GM08714 (cell line): ENCODE measurements around the gene HELT.
"Not testable (repeated sequence)": the region's sequence is repeated elsewhere in the genome, so short reads cannot be mapped to it uniquely, and the experiment has no call there.

Source experiments
- H3K4me3 ChIP-seq: fragments of 200-500 bp; sonication (Bioruptor generic); 2 replicates; pipeline ENCODE4 v1.5.1; 2014; ENCODE audit warnings: mild to moderate bottlenecking, low read length, inconsistent platforms
- ZNF274 ChIP-seq: IDR thresholded peaks from 2 replicates; pipeline ENCODE4 v1.6.1; 2012; ENCODE audit warnings: mild to moderate bottlenecking, low read depth, low read length

HELT gene

DNA sequence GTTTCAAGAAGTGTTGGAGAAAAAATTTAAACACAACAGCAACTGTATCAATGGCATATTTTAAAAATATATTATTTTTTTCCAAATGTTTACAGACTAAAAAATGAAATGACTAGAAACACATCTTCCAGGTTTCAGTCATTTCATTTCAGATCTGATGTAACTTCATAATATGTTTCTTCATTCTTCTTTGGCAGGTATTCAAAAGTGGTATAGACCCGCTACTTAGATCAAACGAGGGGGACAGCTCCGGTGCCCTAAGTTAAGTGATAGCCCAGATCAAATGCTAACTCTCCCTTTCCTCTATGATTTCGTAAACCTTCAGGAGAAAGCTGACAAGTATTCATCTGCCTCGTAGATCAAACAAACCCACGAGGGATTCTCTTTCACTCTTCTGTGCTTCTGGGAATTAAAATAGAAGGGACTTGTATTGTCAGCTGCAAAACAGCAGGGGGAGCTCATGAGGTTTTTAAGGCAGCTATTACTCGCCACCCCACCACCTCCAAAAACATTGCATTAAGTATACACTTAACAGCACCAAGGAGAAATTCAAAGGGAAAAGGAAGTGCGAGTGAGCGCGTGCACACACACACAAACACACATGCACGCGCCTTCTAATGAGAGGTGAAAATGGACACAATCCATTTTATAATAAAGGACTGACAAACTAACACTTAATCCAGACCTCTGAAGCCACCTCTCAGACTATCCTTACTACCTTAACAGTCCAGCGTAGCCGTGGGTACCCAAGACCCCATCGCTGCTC, 21.4 kb downstream of the HELT start:
- no peak overlapping the region for H3K4me3 ChIP-seq
- no peak for TF ChIP-seq ZNF274

DNA sequence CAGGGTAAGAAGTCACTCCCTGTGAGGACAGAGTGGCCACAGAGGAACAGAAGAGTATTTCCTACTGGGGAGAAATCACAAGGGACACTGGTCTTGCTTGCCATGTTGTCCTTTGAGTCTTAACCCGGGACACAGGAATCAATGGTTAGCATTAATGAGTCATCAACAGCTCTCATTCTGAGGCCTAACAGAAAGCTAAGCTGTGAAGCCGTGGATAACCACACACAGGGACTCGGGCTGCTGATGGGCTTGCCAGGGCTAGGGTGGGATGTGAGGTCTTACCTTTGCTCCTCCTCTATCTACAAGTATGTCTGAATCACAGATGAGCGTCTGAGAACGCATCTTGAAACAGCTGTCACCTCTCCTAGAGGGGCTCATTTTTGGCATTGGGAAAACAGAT, 22.2 kb downstream of the HELT start:
- no peak overlapping the region for H3K4me3 ChIP-seq
- no peak for TF ChIP-seq ZNF274

DNA sequence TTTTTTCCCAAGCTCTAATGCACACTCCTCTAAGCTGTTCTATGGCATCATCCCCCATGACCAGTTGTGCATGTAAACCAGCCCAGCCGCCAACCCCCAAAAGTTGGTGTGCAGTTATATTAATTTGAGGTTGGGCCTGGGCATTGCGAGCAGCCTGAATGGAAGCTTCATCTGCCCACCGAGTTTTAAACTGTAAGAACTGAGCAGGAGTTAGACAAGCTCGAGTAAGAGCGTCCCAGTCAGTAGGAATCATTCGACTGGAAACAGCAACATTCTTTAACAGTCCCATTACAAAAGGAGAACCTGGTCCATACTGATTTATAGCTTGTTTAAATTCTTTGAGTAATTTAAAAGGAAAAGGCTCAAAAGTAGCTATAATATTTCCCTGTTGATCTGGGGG, 32.0 kb downstream of the HELT start:
- not testable (repeated sequence) for H3K4me3 ChIP-seq

DNA sequence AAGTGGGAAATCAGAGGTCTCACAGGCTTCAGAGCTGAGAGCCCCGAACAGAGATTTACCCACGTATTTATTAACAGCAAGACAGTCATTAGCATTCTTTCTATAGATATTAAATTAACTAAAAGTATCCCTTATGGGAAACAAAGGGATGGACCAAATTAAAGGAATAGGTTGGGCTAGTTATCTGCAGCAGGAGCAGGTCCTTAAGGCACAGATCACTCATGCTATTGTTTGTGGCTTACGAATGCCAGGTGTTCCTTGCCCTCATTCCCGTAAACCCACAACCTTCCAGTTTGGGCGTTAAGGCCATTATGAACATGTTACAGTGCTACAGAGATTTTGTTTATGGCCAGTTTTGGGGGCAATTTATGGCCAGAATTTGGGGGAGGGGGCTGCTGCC, 33.0 kb downstream of the HELT start:
- not testable (repeated sequence) for H3K4me3 ChIP-seq

DNA sequence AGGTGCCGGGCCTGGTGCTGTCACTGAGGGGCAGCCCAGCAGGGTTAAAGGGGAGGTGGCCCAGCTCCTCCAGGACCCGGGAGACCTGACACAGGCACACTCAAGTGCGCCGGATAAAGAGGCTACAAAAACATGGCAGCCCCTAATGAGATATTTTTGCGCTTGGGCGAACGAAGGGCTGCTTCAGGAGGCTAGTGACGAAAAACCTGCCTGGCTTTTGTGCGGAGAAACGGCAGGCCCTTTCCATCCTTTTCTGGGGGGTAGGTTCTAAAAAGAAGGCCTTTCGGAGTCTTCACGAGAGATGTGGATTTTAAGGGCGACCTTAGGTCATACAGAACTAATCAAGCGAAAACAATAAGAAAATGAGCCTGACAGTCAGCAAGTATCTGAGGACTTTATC, 35.5 kb downstream of the HELT start:
- H3K4me3 ChIP-seq, result no peak overlapping the region
- TF ChIP-seq ZNF274, result no peak

DNA sequence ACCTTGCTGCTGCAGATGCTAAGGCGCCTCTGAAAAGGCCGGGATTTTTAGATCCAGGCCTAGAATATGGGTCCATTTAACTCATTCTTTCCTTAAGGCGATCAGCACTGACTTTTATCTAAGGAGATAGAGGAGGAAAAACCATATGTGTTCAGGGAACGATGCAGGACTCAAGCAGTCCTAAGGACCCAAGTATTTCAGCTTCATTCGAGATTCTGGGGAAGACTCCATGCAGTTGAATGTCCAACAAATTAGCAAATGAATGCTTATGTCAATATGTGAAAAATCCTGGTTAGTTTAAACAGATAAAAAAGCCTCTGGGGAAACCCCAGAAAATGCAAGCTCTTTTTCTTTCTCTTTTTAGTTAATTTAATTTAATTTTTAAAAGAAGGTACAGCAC, 36.0 kb downstream of the HELT start:
- H3K4me3 ChIP-seq, result no peak overlapping the region
- TF ChIP-seq ZNF274, result no peak

DNA sequence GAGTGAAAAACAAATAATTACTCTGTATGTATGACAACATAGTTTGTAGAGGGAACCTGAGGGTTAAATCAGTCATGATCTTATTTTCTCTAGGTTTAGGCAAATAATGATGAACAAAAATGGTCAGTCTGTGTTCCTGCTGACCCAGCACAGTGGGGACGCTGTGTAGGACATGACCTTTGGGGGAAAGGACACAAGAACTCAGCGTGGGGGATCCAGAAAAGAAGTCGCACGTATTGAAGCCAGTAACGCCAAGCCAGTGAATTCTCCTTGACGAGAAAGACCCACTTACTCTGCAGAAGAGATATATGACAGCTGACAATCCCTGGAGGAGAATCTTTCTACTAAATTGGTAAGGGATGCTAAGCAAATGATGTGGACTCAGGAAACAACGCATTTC, 36.6 kb downstream of the HELT start:
- no peak overlapping the region for H3K4me3 ChIP-seq
- no peak for TF ChIP-seq ZNF274

- TF ChIP-seq ZNF274, result no peak
- H3K4me3 ChIP-seq, result no peak overlapping the region
Measured at GRCh38 chr4:185061610-185062009, 43.3 kb downstream of the HELT start.

GRCh38 chr4:185062606-185063005, 44.3 kb downstream of the HELT start:
- H3K4me3 ChIP-seq, result no peak overlapping the region
- TF ChIP-seq ZNF274, result no peak

DNA sequence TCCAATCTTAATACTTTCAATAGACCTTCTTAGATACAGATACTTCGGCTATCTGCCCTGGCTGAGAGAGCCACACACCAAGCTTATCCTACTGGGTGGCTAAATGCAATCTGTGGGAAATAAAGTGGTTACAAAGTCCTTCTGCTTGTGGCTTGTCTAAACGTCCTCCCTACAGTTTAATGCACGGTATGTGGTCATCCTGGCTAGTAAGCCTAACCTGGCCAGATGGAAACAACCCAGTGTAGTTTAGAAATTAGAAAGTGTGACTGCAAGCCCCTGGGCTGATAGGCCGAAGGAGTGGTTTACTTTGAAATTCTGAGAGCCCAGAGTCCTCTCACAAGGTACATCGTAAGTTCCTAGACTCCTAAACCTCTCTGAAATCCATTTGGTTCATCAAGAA, 47.9 kb downstream of the HELT start:
- TF ChIP-seq ZNF274, result no peak
- no peak overlapping the region for H3K4me3 ChIP-seq

DNA sequence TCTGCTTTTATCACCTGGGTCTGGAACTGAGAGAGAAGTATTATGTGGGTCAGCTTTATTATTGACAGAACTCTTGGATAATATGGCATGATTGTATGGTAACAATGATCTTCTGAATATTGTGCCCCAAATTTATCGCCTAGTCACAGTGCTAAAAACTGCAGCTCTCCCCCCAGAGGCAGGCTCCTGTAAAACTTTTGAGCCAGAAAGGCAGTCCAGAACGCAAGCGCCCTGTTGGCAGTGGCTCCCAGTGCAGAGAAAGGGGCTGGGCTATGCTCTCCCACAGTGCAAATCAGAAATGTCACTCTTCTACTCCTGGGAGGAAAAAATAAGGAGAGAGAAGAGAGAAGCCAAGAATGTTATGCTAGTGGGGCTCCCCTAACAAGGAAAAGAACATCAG, 50.5 kb downstream of the HELT start:
- no peak for TF ChIP-seq ZNF274

More for the DNA sequence above, 50.5 kb downstream of the HELT start:
- H3K4me3 ChIP-seq, result no peak overlapping the region
